Fibroblast of skin of right quadriceps (primary cell): ENCODE results near the gene C21orf91.
A peak's percentile ranks its signal among the peaks of the same experiment; 100 is the strongest.

ENCODE experiments used
- DNase-seq: peaks from one replicate; pipeline ENCODE4 v3.0.0-alpha.2; 2013

Gene C21orf91

DNA sequence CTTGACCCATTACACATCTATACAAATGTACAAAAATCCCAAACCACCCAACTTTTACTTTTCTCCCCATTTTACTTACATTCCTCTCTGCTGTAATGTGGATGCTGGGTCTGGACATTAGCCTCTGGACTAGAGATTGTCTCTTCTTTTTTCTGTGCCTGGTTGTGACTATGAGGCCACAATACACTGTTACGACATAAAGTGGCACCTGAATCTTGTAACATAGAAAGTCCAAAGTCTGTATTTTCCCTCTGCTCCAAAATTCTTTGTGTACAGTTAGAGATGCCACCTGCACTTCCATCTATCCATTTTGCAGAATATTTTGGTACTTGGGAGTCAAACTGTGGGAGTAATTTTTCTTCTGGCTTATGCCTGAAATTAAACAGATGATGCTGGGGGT is 22.7 kb downstream of the C21orf91 start:
- no peak for DNase-seq

DNA sequence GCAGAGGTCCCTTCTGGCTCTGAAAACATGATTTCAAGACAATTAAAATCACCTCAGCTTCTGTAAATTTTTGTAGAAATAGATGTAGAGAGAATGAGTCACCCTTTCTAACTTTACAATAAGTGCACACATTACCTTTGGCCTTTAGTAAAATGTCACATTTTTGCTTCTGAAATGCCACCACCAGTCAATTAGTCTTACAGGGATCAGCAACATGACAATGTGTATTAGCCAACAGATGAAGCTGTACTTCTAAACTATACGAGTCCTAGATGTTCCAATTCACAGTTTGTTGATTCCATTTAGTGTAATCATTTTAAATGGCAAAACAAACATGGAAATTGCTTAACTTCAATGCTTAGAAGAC is 23.1 kb downstream of the C21orf91 start:
- DNase-seq = no peak

DNA sequence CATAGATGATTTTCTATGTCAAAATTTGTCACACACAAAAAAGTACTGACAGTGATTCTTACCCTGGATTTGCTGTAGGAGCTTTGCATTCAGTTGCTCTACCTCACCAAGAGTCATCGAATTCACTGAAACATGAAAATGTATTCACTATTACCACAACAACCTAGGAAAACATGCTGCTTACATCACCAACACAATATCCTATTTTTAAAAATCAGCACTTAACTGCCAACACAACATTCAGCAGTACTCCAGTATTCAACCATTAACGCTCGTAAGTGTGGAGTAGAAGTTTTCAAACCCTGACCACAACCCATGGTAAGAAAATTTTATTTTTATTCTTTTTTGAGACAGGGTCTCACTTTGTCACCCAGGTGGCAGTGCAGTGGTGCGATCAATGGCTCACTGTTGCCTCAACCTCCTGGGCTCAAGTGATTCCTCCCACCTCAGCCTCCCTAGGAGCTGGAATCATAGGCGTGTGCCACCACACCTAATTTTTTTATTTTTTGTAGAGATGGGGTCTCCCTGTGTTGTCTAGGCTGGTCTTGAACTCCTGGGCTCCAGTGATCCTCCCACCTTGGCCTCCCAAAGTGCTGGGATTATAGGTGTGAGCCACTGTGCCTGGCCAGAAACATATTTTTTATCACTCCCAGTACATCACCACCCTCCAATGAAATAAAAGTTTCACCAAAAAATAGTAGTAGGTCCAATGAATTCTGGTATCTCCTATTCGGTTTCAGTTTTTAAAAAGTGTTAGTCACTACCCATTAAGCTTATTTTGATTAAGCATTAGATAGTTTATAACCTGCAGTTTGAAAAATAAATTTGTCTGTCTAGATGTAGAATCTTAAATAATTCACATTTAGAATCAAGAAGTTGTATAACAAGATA is 23.8 kb downstream of the C21orf91 start:
- DNase-seq = no peak

DNA sequence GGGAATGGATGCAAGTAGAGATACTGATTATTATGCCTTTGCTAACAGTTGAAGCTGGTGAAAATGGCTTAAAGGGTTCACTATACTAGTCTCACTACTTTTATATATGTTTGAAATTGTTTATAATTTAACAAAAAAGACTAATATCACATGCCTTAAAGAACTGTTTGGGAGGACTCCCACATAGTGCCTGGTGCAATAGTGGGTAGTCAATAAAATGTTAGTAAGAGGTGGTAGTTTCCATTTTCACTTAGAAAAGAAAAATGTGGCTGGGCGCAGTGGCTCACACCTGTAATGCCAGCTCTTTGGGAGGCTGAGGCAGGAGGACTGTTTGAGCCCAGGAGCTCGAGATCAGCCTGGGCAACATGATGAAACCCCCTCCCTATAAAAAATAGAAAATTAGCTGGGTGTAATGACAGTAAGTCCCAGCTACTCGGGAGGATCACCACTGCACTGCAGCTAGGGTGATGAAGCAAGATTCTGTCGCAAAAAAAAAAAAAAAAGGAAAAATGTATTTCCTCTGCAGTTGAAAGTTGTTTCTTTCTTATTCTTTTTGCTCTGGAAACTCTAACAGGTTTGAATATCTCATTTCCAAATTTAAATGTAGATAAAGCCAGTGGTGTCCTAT is 24.5 kb downstream of the C21orf91 start:
- no peak for DNase-seq

DNA sequence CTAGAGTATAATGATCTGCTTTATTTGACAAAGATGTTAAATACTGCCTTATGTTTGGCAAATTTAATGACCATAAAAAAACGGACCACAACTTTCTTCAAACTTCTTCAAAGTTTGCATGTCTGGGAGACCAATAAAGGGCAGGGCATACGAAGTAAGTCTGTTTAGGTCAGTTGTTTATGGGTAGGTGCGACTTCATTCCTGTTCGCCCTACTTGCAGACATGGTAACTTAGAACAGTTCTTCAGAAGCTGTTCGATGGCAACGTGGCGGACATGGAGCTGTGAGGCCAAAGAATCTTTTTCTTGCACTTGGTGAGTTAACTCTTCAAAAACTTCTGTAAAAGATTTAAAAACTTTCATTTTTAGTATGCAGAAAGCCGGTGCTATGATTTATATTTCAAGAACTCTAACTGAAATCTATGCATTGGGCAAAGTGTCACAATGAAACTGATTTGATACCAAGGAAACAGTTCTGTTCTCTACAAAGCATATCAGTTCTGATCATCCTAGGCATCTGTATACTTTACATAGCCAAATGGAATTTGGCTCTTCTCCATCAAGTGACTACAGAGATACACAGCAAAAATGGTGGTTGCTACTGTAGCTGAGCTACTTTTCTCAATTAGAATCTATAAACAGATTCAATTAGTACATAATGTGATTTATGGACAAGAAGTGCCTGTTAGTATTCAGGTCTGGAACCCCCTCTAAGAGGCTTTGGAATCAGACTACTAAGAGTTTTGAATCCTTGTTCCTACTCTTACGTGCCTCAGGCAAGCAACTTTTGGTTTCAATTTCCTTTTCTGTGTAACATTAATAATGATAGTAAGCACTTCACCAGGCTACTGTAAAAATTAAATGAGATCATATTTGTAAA is 25.7 kb downstream of the C21orf91 start:
- DNase-seq = peak; percentile 33

DNA sequence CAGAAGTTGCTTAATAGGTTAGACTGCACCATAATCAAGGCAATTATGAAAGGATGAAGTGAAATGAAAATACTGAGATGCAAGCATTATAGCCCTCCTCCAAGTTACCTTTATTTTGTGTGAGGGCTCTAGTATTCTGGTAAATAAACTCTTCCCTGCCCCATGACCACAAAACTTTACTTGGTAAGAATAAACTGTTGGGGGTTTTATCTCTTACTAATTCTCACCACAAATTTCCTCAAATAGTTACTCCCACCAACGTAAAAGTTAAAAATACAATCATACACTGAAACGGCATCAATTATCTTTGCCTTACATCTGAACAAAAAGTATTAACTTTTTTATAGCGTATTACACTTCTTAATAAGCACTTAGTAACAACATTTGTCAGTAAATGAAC is 29.5 kb downstream of the C21orf91 start:
- DNase-seq = no peak

DNA sequence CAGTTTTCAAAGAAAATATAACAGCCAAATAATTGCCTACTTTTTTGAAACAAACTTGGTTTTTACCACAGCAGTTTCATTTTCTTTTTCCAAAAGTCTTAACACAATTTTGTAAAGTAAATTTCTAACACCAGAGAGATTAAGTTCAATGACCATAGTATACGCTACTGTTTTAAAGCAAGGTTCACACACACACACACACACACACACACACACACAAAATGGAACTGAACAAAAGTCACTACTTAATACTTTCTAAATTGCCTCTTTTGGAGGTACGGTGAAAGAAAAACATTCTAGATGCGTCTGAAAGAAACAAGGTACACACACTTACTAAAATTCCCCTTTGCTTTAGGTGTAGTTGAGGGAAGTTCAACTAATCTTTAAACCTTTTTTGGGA is 30.1 kb downstream of the C21orf91 start:
- DNase-seq = no peak

DNA sequence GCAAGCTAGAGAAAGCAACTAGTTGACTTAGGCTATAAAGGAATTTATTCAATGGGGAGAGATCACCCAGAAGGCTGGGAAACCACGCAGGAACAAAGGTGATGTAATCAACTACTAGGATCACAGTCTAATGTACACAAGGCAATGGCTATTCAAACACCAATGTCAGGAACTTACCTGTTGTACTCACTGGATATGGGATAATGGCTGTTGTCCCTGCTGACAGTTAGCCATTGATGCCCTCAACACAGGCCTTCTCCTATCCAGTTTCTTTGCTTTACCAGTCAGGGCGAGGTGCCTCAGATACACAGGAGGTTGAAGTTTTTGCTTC is 32.3 kb downstream of the C21orf91 start:
- DNase-seq = no peak

DNA sequence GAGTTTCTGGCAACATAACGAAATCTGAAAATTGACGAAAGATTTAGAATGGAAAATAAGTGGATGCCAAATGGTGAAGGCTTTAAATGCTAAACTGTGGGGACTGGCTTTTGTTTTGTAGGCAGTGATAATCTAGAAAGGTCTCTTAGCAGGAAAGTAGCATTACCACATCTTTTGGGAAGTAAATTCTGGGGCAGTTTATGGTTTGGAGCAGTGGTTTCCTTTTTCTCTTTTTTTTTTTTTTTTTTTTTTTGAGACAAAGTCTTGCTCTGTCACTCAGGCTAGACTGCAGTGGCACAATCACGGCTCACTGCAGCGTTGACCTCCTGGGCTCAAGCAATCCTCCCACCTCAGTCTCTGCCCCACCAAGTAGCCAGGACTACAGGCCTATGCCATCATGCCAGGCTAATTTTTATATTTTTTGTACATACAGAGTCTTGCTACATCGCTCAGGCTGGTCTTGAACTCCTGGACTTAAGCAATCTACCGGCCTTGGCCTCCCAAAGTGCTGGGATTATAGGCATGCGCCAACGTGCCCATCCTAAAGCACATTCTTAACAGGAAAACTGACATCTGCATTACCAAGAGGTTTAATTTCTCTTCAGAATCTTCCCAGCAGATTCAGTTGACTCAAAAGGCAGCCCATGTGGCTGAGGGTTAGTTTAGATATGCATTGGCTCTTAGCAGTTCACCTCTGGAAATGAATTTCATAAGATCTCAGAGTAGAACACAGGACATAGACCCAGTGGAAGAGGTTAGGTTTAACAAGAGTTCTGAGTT is 32.9 kb downstream of the C21orf91 start:
- DNase-seq = no peak

DNA sequence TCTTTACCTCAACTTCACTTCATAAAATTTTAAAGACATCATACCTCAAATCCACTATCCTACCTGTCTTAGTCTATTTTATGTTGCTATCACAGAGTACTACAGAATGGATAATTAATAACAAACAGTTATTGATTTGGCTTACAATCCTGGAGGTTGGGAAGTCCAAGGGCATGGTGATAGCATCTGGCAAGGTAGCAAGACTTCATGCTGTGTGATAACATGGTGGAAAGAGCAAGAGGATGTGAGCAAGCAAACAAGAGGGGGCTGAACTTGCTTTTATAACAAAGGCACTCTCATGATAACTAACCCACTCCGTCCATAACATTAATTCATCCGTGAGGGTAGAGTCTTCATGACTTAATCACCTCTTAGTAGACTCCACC is 33.8 kb downstream of the C21orf91 start:
- DNase-seq = no peak

DNA sequence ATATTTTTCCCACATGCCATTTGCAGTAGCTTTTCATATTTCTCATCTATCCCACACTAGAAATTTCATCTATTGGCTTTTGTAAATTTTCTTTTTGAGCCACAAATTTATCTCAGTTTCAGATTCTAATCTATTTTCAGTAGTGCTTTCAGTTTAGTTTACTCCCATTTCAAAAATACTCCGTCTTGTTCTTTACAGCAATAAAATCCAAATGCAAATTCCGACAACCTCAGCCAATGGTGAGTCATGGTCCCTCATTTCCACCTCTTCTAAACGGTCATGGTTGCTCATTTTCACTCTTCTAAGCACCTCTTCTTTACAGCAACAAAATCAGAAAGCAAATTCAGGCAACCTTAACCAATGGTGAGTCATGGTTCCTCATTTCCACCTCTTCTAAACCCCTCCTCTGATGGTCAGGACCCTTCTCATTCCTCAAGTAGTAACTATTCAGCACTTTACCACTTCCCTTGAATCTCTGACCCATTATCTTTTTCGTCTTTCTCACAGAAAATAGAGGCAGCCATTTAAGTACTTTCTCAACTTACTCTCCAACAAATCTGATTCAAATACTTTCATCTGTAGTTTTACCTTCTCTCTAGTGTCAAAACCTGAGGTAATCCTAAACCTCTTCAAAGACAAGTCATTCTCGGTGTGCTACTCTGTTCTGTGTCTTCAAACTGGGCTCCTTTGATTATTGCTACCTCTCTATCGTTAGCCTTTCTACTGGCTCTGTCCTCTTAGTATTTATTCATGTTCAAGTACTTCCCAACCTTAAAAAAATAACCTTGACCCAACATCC is 34.4 kb downstream of the C21orf91 start:
- no peak for DNase-seq

DNA sequence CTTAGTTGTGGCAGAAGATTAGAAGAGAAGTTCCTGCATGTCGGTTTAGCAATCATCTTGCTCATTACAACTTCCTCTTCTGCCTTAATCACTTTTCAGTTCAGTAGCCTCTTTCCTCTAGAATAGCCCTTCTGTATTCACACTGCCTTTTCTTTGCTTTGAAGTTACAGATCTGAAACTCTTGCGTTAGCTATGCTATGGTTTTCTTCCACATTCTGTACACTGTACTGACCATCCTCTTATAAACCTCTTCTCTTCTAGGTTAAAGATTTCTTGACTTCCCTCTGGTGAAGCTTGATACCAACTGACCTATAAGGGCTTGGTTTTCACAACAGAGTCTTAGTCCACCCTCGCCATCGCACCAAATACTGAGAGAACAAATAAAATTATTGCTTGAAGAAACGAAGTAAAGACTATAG is 35.0 kb downstream of the C21orf91 start:
- no peak for DNase-seq

DNA sequence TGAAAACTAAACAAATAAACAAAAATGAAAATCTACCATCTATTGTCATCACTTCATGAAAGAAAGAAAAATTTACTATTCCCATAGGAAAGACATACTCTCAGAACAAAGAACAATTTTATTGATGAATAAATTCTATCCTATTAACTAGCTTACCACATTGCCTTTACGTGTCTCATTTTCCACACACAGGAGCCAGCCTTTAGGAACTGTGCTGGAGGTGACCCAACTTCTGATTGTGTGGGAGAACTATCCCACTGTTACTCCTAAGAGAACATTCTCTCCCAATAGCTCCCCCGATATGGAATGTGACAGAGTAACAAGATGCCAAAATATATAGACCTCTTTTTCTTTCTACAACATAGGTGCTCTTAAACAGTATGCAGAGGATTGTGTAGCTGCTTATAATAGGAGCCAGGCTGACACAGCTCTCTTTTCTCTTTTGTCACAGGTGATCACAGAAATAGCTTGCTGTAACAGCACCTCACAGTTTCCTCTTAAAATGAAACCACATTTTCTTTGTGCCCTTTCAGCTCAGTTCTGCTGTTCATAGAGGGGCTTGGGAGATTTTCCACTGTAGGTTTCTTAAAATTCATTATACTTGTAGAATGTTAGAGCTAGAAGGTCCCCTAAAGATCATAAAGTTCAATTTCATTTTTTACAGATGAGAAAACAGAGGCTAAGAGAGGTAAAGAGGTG is 35.5 kb downstream of the C21orf91 start:
- peak; percentile 27 for DNase-seq

DNA sequence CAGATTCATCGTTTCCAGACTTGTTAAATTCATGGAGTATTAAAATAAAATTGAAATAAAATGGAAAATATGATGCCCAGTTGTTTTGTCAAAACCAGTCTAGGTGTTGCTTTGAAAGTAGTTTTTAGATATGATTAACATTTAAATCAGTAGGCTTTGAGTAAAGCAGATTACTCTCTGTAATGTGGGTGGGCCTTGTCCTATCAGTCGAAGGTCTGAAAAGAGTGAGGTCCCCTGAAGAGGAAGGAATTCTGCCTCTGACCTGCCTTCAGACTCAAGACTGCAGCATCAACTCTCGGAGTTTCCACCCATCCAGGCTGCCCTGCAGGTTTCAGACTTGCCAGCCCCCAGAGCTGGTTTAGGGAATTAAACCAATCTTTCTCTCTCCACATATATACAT is 36.2 kb downstream of the C21orf91 start:
- no peak for DNase-seq

DNA sequence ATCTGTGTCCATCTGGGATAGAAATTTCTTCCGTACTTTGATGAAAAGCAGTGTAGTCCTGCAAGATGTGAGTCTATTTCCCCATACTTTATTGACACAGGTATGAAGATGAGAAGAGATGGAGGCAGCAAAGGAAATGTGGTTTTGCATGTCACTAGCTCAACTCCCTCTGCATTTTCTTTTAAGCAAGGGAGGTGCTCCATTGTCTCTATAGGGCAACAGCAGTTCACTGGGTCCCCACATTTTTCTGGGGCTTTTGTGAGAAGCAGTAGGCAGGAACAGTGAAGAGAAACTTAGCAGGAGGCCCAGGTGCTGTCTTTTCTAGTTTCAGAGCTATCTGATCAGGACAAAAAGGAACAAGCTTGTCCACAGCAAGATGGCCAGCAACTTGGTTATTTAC is 37.1 kb downstream of the C21orf91 start:
- DNase-seq = no peak

DNA sequence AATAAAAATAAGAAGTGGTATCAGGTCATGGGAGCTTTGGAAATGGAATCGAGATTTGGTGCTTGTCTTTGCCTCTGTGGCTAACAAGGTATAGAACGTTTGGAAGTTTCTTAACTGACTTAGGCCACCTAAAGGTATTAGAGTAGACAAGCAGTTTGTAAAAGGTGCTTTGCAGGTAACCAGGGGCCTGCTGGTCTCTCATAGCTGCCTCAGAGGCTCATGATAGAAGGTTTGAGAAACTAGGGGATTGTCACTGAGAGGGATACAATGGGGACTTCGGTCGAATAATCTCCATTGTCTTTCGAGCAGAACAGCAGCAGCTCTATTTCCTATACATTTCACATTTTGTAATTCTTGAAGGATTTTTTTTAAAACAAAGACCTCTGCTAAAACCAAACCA is 37.6 kb downstream of the C21orf91 start:
- no peak for DNase-seq

DNA sequence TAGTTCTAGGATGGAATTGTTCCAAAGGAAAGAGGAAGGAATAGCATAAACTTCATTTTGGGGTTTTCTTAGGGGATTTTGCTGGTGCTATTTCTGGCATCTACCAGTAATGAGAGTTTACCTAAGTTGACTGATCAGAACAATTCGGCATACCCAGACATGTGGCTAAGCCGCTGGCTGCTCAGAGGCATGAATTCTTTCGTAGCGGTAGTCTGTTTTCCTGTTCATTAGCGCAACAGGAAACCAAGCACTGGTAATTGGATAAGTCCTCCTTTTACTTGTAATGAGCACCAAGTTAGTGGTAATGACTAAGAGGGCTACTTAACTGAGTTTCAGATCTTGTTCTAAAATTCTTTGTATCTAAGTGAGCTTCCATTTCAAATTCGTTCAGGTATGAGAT is 38.6 kb downstream of the C21orf91 start:
- DNase-seq = no peak

DNA sequence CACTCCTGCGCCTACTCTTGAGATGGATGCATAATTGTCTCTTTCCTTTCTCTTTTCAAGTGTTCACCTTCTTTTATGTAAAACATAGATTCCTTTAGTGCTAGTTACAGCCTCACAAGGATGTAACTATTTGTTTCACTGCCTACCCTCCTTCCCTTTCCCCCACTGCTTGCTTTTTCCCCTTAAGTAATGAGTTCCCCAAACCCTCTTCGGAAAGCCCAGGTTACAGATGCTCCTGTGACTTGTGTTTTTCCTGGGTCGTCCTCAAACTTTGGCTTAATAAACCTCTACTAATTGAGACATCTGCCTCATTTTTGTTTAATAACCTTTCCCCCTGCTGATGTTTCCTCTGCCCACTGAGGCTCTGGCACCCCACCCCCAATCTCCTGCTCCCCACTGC is 39.2 kb downstream of the C21orf91 start:
- DNase-seq = no peak

DNA sequence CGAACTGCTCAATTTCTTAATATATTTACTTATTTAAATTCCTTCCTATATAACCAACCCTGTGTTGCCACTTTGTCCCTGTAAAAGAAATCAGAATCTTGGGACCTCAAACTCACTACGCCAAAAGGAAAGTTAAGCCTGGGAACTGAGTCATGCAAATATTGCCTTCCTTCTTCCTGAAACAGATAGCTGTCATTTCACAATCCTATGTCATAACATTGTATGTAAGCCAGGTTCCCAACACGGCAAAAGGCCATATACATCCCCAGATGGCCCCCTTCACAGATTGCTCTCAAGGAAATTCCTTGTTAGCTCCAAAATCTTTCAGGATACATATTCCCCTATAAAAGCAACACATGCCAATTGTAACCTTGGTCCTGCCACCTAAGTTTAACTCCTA is 39.7 kb downstream of the C21orf91 start:
- no peak for DNase-seq

DNA sequence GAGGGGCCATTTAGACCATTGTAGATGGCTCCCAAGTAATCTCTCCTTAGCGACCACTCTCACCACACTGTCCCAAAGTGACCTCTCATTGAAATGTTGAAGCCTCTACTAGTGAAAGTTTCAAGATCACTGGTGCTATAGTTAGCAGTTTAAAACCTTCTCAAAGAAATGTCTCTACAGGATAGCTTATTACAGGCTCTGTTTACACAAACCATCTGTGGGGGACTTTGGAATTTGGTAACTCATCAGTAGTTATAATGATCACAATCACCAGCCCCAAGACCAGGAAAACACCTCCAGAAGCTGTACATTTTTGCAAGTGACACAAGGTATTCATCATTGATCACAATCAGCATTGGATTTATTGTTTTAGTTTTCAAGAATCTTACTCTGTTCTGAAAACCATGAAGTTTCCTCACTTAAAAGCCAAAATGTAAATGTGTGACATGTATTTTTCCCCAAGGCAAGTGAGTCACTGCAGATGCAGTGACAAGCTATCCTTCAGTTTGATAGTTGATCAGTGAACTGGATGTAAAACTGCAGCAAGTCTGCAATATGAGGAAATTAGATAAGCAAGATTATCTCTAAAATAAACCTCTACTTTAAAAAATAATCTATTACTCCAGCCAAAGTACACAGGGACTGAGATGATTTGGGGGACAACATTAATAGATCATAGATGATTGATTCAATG is 41.9 kb downstream of the C21orf91 start:
- DNase-seq = no peak
